ENCODE measurements around the gene ACLY.
"Not testable (repeated sequence)": the region's sequence is repeated elsewhere in the genome, so short reads cannot be mapped to it uniquely, and the experiment has no call there.

ACLY gene

DNA sequence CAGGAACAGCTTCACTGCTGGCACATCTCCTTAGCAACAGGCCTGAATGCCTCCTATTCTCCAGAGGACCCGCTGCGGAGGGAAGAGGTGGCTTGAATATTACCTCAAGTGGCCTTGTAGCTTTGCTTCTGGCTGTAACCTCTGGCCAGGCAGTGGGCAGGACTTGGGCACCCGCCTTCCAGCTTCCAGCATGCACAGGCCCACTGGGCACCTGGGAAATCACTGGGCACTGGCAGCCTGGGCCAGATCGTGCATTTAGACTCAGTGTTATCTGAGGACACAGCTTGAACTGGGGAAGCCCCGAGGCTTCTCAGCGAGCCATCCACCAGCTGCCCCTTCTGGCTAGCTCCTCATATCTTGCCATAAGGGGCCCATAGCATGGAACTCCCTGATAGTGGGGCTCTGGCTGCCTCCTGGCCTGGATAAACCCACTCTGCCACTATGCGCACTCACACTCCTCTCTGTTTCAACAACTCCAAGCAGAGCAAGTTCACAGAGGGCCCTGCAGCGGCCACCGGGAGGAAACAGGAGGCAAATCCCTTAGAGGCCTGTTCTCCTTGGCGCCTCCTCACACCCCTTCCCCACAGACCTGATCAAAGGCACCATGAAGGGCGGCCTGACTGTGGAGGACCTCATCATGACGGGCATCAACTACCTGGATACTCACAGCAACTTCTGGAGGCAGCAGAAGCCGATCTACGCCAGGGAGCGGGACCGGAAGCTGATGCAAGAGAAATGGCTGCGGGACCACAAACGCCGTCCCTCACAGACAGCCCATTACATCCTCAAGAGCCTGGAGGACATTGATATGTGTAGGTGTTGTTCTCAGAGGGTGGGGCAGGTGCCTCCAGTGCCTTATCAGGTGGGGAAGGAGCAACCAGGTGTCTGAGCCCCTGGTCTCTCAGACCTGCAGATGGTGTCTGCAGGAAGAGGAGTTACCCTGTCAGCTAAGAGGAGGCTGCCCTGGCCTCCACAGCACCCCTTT lies 19.5 kb upstream of the ACLY start:
- Histone ChIP-seq H3K4me3 (ENCODE audit: low read length) (no peak overlapping the region), H3K9me3 (ENCODE audit: control insufficient read depth, low read length) (no peaks in the 10 kb centered on the region), H3K36me3 (ENCODE audit: control insufficient read depth, insufficient read depth, low read length, severe bottlenecking) (no peaks in the 10 kb centered on the region), H3K4me1 (ENCODE audit: control insufficient read depth, insufficient read depth, low read length) (no peaks in the 10 kb centered on the region), H3K9ac (ENCODE audit: low read length) (no peak overlapping the region), H3K27me3 (replicated peaks; ENCODE audit: control insufficient read depth, insufficient read depth, low read length) (no peaks in the 10 kb centered on the region)
- no peak for DNase-seq (ENCODE audit: low read depth)

GRCh38 chr17:41935641-41936040 lies 16.9 kb upstream of the ACLY start:
- Histone ChIP-seq H3K9ac (ENCODE audit: low read length) (no peak overlapping the region), H3K4me1 (ENCODE audit: control insufficient read depth, insufficient read depth, low read length) (no peaks in the 10 kb centered on the region), H3K36me3 (ENCODE audit: control insufficient read depth, insufficient read depth, low read length, severe bottlenecking) (no peaks in the 10 kb centered on the region), H3K27me3 (replicated peaks; ENCODE audit: control insufficient read depth, insufficient read depth, low read length) (no peaks in the 10 kb centered on the region), H3K9me3 (ENCODE audit: control insufficient read depth, low read length) (no peaks in the 10 kb centered on the region), H3K4me3 (ENCODE audit: low read length) (no peak overlapping the region)
- no peak for DNase-seq (ENCODE audit: low read depth)

- no peaks in the 10 kb centered on the region for H3K36me3 ChIP-seq (ENCODE audit: control insufficient read depth, insufficient read depth, low read length, severe bottlenecking)
- no peak for DNase-seq (ENCODE audit: low read depth)
- H3K9ac ChIP-seq (ENCODE audit: low read length) = no peak overlapping the region
- H3K4me1 ChIP-seq (ENCODE audit: control insufficient read depth, insufficient read depth, low read length) = peaks cover 8% of the 10 kb centered on the region
- no peaks in the 10 kb centered on the region for H3K27me3 ChIP-seq (replicated peaks; ENCODE audit: control insufficient read depth, insufficient read depth, low read length)
- H3K9me3 ChIP-seq (ENCODE audit: control insufficient read depth, low read length) = no peaks in the 10 kb centered on the region
- no peak overlapping the region for H3K4me3 ChIP-seq (ENCODE audit: low read length)
These were observed 14.2 kb upstream of the ACLY start for GRCh38 chr17:41932816-41933389.

GRCh38 chr17:41931715-41932114 lies 13.0 kb upstream of the ACLY start:
- H3K4me1 ChIP-seq (ENCODE audit: control insufficient read depth, insufficient read depth, low read length); H3K9ac ChIP-seq (ENCODE audit: low read length); H3K36me3 ChIP-seq (ENCODE audit: control insufficient read depth, insufficient read depth, low read length, severe bottlenecking); DNase-seq (ENCODE audit: low read depth); H3K4me3 ChIP-seq (ENCODE audit: low read length); H3K9me3 ChIP-seq (ENCODE audit: control insufficient read depth, low read length); H3K27me3 ChIP-seq (replicated peaks; ENCODE audit: control insufficient read depth, insufficient read depth, low read length): not testable (repeated sequence)

GRCh38 chr17:41930833-41931156 lies 12.0 kb upstream of the ACLY start:
- H3K9me3 ChIP-seq (ENCODE audit: control insufficient read depth, low read length); H3K36me3 ChIP-seq (ENCODE audit: control insufficient read depth, insufficient read depth, low read length, severe bottlenecking); DNase-seq (ENCODE audit: low read depth); H3K4me1 ChIP-seq (ENCODE audit: control insufficient read depth, insufficient read depth, low read length); H3K27me3 ChIP-seq (replicated peaks; ENCODE audit: control insufficient read depth, insufficient read depth, low read length): not testable (repeated sequence)
- peak overlapping the region; percentile 77 for H3K9ac ChIP-seq (ENCODE audit: low read length)
- peak overlapping the region; percentile 81 for H3K4me3 ChIP-seq (ENCODE audit: low read length)

GRCh38 chr17:41930009-41930832 lies 11.5 kb upstream of the ACLY start, which contains the start of gene ODAD4:
Gene ODAD4, plus strand, starts transcription at chr17:41930617. Its CDS starts 107 bp downstream, at chr17:41930724.
- DNase-seq (ENCODE audit: low read depth) = peak; percentile 99
- no peaks in the 10 kb centered on the region for H3K36me3 ChIP-seq (ENCODE audit: control insufficient read depth, insufficient read depth, low read length, severe bottlenecking)
- peaks cover 8% of the 10 kb centered on the region for H3K4me1 ChIP-seq (ENCODE audit: control insufficient read depth, insufficient read depth, low read length)
- no peaks in the 10 kb centered on the region for H3K27me3 ChIP-seq (replicated peaks; ENCODE audit: control insufficient read depth, insufficient read depth, low read length)
- peak within 1 kb of the TSS; percentile 77 for H3K9ac ChIP-seq (ENCODE audit: low read length)
- H3K4me3 ChIP-seq (ENCODE audit: low read length) = peak within 1 kb of the TSS; percentile 81
- no peaks in the 10 kb centered on the region for H3K9me3 ChIP-seq (ENCODE audit: control insufficient read depth, low read length)

DNA sequence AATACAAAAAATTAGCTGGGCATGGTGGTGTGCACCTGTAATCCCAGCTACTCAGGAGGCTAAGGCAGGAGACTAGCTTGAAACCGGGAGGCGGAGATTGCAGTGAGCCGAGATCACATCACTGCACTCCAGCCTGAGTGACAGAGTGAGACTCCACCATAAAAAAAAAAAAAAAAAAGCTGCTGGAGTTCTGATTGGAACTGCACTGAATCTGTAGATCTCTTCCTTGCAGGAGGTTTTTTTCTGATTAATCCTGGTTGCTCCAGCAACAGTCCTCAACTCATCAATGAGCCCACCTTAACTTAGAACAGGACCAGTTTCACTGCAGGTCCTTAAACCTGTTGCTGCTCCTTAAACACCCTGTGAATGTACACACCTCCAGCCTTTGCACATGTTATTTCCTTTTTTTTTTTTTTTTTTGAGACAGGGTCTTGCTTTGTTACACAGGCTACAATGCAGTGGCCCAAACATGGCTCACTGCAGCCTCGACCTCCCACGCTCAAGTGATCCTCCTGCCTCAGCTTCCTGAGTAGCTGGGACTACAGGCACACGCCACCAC lies 10.0 kb upstream of the ACLY start:
- Histone ChIP-seq H3K27me3 (replicated peaks; ENCODE audit: control insufficient read depth, insufficient read depth, low read length) (no peaks in the 10 kb centered on the region), H3K9ac (ENCODE audit: low read length) (no peak overlapping the region), H3K4me1 (ENCODE audit: control insufficient read depth, insufficient read depth, low read length) (peaks cover 8% of the 10 kb centered on the region), H3K4me3 (ENCODE audit: low read length) (no peak overlapping the region), H3K36me3 (ENCODE audit: control insufficient read depth, insufficient read depth, low read length, severe bottlenecking) (no peaks in the 10 kb centered on the region), H3K9me3 (ENCODE audit: control insufficient read depth, low read length) (no peaks in the 10 kb centered on the region)
- DNase-seq (ENCODE audit: low read depth) = no peak

DNA sequence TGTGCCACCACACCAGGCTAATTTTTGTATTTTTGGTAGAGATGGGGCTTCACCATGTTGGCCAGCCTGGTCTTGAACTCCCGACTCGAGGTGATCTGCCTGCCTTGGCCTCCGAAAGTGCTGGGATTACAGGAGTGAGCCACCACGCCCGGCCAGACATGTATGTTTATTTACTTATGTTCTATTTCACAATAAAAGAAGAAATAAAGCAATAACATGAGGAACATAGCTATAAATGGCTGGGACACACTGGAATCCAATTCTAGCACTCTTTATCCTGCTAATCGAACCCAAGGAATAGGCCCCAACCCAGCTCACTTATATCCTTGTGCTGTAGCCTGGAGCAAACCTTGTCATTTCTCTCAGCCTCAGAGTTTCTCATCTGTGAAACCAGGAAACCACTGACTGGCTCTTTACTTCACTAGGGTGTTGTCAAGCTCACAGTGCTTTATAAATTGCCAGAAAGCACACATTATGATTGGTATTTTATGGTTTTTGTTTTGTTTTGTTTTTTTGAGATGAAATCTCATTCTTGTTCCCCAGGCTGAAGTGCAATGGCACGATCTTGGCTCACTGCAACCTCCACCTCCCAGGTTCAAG lies 7.3 kb upstream of the ACLY start:
- Histone ChIP-seq H3K4me1 (ENCODE audit: control insufficient read depth, insufficient read depth, low read length) (peaks cover 8% of the 10 kb centered on the region), H3K9ac (ENCODE audit: low read length) (no peak overlapping the region), H3K36me3 (ENCODE audit: control insufficient read depth, insufficient read depth, low read length, severe bottlenecking) (no peaks in the 10 kb centered on the region), H3K9me3 (ENCODE audit: control insufficient read depth, low read length) (no peaks in the 10 kb centered on the region), H3K4me3 (ENCODE audit: low read length) (no peak overlapping the region), H3K27me3 (replicated peaks; ENCODE audit: control insufficient read depth, insufficient read depth, low read length) (no peaks in the 10 kb centered on the region)
- peak; percentile 62 for DNase-seq (ENCODE audit: low read depth)

DNA sequence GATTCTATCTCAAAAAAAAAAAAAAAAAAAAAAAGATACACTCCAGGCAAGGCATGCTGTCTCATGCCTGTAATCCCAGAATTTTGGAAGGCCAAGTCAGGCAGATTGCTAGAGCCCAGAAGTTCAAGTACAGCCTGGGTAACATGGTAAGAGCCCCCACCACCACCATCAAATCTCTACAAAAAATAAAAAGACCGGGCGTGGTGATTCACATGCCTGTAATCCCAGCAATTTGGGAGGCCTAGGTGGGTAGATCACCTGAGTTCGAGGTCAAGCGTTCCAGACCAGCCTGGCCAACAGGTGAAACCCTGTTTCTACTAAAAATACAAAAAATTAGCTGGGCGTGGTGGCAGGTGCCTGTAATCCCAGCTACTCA lies 1.8 kb upstream of the ACLY start:
- no peak for DNase-seq (ENCODE audit: low read depth)
- Histone ChIP-seq H3K4me1 (ENCODE audit: control insufficient read depth, insufficient read depth, low read length) (peaks cover 25% of the 10 kb centered on the region), H3K9ac (ENCODE audit: low read length) (no peak overlapping the region), H3K36me3 (ENCODE audit: control insufficient read depth, insufficient read depth, low read length, severe bottlenecking) (peaks cover 6% of the 10 kb centered on the region), H3K4me3 (ENCODE audit: low read length) (no peak overlapping the region), H3K9me3 (ENCODE audit: control insufficient read depth, low read length) (no peaks in the 10 kb centered on the region), H3K27me3 (replicated peaks; ENCODE audit: control insufficient read depth, insufficient read depth, low read length) (no peaks in the 10 kb centered on the region)

DNA sequence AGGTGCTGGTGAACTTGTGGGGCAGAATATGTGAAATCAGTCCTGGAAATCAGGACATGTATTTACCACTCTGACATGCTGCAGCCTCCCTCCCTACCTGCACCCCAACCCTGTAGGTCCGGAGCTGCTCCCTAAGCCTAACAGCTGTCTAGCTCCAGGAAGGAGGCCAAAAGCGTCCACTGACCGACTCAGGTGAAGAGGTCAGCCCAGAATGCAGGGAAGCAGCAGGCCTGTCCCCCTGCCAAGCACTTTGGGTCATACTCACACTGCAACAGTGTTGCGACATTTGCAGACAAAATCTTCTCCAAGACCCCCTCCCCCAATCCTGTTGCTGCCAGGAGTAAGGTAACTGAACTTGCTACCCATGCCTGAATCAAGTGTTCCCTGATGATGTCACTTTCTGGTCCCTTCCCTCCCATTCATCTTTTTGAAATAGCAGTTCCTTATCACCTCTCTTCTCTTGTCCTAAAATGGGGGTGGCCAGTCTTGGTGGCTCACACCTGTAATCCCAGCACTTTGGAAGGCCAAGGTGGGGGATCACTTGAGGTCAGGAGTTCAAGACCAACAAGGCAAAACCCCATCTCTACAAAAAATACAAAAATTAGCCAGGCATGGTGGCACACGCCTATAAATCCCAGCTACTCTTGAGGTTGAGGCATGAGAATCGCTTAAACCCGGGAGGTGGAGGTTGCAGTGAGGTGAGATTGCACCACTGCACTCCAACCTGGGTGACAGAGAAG lies 1.3 kb upstream of the ACLY start:
- no peaks in the 10 kb centered on the region for H3K27me3 ChIP-seq (replicated peaks; ENCODE audit: control insufficient read depth, insufficient read depth, low read length)
- peaks cover 9% of the 10 kb centered on the region for H3K36me3 ChIP-seq (ENCODE audit: control insufficient read depth, insufficient read depth, low read length, severe bottlenecking)
- peak; percentile 49 for DNase-seq (ENCODE audit: low read depth)
- H3K9ac ChIP-seq (ENCODE audit: low read length) = peak overlapping the region; percentile 73
- peak overlapping the region; percentile 62 for H3K4me3 ChIP-seq (ENCODE audit: low read length)
- H3K4me1 ChIP-seq (ENCODE audit: control insufficient read depth, insufficient read depth, low read length) = peaks cover 31% of the 10 kb centered on the region
- no peaks in the 10 kb centered on the region for H3K9me3 ChIP-seq (ENCODE audit: control insufficient read depth, low read length)

All from adipocyte (in vitro differentiated cells).